ELF-1 (cell line): Measurements from ENCODE around the gene HSFX2.
"Not testable (repeated sequence)": the region's sequence is repeated elsewhere in the genome, so short reads cannot be mapped to it uniquely, and the experiment has no call there.

Source experiments
- DNase-seq: peaks from one replicate; pipeline ENCODE4 v3.0.0-alpha.2; 2016; ENCODE audit warnings: low read depth, low spot score

The HSFX2 gene, protein sequence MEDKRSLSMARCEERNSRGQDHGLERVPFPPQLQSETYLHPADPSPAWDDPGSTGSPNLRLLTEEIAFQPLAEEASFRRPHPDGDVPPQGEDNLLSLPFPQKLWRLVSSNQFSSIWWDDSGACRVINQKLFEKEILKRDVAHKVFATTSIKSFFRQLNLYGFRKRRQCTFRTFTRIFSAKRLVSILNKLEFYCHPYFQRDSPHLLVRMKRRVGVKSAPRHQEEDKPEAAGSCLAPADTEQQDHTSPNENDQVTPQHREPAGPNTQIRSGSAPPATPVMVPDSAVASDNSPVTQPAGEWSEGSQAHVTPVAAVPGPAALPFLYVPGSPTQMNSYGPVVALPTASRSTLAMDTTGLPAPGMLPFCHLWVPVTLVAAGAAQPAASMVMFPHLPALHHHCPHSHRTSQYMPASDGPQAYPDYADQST

DNA sequence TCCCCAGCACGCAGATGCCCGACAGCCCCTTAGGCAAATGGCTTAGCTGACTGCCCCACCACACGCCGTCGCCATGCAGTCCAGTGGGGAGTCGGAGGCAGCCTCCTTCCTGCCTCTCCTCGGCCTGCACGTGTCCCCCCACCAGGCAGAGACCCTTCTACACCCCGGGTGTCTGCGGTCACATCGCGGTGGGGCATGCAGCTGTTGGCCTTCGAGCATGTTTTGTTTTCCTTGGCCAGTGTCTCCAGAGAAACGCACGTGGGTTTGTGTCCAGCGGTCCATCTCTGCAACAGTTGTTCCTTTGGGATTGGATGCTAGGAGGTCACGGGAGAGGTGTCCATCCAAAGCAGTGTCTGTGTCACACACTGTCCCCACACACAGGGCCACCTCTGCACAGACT, at the start of gene HSFX2:
TSS of gene HSFX2 (minus strand) at position 101 of the 400 bp plus-strand sequence. CDS start 614 bp downstream, outside the sequence.
- DNase-seq: not testable (repeated sequence)

DNA sequence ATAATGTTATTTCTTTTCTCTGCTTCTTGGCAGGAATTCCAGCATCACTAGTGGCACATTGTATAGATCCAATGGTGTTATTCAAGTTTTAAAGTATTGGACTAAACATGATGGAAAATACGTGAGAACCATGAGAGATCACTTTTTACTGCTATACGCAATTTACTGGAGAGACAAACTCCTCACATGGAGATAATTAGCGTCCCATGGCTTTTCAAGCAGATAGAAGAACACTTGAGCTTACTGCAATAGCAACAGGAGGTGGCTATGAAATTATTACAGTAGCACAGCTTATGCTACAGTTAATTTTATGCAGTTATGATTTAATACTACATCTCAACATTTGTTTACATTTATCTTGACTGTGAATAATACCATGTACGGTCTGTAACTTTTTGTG, 48.4 kb upstream of the HSFX2 start:
- no peak for DNase-seq

DNA sequence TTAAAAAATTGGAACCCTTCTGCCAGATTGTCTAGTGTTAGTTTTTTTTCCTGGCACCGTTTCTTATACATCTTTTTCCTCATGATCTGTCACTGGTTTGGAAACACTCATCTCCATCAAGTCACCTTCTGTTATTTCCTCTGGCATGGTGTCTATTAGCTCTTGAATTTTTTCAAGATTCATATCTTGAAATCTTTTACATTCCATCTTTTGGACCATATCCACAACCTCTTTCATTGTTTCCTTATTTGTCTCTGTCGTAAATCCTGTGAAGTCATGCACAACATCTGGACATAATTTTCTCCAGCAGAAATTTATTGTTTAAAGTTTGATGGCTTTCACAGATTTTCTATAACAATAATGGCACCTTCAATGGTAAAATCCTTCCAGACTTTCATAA, 46.7 kb upstream of the HSFX2 start:
- no peak for DNase-seq

DNA sequence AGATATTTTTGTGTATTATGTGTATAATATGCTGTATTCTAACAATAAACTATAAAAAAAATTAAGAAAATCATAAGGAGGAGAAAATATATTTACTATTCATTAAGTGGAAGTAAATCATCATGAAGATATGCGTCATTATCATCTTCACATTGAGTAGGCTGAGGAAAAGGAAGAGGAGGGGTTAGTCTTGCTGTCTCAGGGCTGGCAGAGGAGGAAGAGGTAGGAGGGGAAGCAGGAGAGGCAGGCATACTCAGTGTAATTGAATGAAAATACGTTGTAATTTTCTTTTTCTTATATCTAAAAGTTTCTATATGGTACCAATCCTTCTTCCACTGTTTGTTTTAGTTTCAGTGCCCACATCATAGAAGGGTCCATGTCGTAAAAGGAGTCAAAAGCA, 46.3 kb upstream of the HSFX2 start:
- no peak for DNase-seq

DNA sequence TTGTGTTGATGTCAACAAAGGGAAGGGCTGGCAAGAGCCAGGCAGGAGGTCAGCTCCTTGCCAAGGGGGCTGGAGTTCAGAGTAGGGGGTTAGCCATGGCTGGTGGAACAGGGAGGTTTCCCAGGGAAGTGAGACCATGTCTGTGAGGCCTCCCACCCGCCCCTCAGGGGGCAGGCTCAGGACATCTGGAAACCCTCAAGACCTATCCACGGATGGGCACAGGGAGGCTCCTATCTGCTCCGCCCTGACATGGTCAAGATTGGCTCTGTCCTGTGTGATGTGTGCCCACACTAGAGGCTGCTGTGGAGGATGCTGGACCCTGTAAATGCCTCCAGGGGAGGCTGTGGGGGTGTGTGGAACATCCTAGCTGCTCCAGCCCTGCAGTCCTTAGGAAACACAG, 44.5 kb upstream of the HSFX2 start:
- no peak for DNase-seq

DNA sequence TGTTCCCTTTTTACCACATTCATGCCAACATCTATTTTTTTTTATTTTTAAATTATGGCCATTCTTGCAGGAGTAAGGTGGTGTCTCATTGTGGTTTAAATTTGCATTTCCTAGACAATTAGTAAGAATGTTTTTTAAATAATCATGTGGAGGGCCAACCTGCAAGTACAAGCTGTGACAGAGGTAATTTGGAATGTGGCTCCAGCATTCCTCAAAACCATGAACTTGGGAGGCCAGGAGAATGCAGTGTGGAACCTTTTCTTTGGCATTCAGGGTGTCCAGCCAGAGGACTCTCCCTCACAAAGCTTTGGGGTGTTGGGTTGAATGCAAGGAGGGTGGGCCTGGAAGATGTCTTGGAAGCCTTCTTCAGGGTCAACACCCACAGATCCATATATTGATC, 43.7 kb upstream of the HSFX2 start:
- DNase-seq: no peak

DNA sequence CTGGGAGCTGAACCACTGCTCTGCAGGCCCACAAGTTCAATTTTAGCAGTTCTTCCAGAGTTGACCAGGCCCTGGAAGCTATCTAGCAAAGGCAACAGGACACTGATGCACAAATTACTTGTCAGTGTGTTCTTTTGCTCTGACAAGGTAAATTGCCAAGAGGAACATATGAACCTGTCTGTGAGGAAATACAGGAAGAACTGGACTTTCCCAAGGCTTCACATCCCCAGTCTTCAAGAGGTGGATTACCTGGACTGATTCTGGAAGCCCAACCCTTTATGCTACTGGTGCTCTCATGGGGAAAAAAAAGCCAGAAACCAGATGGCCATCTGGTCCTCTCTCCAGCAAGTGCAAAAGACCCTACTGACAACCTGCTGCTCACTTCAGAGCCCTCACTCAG, 38.4 kb upstream of the HSFX2 start:
- DNase-seq: no peak

DNA sequence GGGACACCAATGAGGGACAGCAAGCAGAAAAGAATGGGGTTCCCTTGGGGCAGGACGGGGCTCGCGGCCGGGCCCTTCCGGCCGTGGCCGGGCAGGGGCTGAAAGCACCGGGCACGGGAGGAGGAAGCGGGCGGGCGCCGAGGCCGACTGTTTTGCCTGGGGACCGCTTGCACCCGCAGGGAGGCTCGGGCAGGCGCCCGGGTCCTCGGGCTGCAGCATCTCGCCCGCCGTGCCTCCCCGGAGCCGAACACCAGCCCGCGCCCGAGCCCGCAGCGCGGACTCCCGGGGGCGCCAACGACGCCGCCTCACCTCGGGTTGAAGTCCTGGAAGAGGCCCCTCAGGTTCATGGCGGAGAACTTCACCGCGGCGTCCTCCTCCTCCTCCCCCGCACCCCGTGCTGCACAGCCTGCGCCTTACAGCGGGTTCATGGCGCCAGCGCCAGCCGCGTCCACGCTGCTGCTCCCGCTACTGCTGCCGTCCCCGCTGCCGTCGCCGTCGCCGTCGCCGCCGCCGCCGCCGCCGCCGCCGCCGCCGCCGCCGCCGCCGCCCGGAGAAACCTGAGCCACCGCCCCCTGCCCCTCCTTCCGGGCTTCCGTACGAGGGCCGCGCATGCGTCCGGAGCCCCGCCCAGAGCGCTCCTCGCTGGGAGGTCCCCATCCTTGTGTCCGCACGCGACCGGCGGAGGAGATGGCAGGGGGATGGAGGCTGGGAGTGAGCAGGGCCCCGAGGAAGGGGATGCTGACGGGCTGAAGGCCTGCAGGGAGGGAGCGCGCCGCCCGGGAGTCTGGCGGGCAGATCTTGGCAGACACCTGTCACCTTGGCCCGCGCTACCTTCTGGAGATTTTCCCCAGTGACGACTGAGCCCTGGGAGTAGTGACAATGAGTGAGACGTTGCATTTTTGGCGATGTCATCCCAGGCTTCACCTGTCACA, 36.4 kb upstream of the HSFX2 start, which contains the start of gene TMEM185A:
TSS of gene TMEM185A (minus strand) at position 559 of the 932 bp plus-strand sequence. CDS start at position 347, 212 bp downstream.
- DNase-seq: peak; percentile 85

DNA sequence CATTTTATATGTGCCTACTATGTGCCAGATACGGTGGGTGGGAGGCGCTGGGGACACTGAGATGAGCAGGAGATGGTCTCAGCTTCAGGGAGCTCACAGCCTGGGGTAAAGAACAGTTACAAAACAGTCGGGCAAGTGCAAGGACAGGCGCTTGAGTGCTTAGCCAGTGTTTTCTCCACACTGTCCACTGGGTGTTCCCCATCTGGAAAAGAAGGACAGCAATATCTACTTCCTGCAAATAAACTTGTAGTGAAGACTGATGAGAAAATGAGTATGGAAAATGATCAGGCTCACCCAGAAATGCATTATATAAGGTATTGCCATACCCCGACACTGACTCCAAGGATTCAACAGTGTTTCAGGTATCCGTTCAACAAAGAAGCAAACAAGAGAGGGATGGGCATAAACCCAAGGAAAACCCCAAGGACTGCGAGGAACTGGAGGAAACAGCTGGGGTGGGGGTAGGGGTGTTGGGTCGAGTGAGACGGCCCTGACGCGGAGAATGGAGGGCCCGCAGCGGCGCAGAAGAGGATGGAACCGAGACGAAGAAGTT, 35.6 kb upstream of the HSFX2 start:
- peak; percentile 23 for DNase-seq

DNA sequence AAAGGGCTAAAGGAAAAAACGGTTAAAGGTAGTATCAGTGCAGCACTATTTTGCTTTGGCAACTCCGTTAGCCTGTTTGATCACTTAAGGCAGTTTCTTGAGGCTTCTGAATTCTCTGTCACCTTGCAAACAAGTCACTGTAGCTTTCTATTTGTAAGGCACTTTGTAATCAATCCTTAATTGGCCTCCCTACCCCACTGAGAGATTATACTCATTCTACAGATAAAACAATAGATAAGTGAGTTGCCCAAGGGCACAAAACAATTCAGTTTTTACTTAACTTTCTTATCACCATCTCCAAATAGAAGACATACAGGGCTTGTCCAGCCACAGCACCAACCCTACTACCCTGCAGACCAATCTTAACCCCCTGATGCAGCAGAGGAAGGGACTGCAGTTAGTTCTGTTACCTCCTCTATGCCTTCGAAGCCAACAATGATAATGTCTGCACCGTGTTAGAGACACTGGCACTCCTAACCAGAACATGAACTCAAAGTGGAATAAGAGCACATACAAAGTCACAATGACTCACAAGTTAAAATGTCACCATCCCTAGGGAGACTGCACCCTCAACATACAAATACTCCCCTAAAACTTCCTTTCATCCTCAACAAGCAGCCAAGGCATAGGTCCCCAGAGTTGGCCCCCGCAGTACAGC, 34.7 kb upstream of the HSFX2 start:
- DNase-seq: no peak

DNA sequence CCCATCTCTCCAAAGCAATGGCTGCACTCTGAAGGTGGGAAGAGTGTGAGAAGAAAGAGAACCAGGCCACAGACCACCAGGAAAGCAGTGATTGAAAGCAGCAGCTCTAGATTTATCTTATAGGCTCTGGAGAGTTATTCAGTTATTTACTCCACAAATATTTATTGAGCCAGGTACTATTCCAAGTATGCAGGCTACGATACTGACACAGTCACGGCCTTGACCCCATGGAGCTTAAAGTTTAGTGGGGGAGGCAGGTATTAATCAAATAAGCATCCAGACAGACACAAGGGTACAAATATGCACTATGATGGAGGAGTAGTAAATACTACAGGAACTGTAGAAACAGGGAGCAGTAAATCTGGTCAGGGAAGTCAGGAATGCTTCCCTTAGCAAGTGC, 33.7 kb upstream of the HSFX2 start:
- no peak for DNase-seq

DNA sequence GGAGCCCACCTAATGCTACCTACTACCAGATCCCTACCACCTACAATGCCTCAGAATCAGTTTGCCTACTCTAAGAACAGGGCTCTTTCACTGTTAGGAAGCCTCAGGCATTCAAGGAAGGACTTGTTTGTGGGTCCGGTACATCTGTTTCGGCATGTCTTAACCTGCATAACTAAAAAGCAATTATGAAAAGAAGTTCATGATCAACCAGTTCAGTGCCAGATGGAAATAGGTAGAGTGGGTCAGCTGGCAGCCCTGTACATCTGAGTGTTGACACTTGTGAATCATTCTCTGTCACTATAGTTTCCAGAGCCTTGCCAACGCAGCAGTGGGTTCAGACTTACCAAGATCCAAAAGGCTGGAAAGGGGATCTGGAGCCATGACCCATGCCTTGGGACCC, 33.2 kb upstream of the HSFX2 start:
- DNase-seq: no peak

DNA sequence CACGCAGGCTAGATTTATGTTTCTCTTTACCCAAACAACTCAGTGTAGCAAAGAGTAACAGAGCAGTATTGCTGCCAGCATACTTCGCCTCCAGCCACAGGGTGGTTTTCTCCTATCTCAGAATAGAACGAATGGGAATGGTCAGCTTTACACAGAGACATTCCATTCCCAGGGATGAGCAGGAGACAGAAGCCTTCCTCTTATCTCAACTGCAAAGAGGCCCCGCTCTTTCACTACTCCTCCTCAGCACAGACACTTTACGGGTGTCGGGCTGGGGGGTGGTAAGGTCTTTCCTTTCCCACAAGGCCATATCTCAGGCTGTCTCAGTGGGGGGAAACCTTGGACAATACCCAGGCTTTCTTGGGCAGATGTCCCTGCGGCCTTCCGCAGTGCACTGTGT, 31.7 kb upstream of the HSFX2 start:
- peak; percentile 73 for DNase-seq

DNA sequence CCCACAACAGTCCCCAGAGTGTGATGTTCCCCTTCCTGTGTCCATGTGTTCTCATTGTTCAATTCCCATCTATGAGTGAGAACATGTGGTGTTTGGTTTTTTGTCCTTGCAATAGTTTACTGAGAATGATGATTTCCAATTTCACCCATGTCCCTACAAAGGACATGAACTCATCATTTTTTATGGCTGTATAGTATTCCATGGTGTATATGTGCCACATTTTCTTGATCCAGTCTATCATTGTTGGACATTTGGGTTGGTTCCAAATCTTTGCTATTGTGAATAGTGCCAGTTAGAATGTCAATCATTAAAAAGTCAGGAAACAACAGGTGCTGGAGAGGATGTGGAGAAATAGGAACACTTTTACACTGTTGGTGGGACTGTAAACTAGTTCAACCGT, 24.5 kb upstream of the HSFX2 start:
- DNase-seq: not testable (repeated sequence)

DNA sequence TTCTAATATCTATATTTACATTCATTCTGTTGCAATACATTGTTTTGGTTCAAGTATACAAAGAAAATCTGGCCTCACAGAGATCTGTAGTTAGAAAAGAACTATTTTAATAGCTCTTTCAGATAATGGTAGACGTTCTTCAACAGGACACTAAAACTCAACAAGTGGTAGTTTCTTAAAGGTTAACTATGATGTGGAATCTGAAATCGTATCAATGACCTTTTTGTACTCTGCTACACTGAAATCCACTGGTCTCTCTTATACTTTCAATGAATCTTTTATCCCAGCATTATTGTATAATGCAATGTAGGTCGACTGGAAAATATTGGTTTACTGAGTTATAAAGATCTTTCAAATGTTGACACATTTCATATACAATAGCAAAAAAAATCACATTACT, 23.8 kb upstream of the HSFX2 start:
- DNase-seq: no peak

DNA sequence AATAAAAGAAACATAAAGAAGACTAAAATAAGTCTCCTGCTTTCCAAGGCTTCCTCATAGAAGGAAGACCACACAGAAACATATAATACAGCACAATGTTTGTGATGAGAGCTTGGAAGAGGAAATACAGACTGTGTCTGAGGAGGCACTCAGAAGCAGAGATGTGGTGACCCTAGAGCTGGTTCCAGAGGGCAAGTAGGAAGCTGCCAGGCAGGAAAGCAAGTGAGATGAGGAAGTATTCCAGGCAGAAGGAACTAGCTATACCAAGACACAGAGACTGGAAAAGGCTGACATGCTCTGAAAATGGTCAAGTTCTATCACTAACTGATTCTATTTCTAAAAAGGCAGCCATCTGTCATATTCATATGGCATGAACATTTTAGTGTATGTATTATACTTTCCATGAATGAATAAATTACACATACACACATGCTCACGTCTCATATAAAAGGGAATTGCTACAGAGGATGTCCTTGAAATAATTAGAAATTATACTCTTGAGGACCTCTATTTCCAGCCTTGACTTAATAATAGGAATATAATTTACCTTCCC, 16.6 kb upstream of the HSFX2 start:
- DNase-seq: no peak

DNA sequence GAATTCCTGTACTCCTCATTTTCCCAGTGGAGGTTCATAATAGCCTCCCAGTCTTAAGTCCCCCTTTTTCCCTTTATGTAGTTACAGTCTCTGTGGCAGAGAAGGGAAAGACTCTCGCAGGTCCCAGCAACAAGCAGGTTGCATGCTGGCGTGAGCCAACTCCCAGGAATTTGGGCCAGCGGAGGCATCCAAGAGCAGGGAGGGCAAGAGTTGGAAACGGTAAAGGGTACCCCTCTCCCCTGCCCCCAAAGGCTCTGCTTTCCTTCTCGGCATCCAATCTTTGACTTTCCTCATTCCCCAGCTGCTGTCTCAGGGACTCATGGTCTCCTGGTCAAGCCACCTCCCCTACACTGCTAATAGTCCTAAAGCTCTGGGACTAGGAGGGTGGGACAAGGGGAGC, 15.4 kb upstream of the HSFX2 start:
- DNase-seq: no peak

DNA sequence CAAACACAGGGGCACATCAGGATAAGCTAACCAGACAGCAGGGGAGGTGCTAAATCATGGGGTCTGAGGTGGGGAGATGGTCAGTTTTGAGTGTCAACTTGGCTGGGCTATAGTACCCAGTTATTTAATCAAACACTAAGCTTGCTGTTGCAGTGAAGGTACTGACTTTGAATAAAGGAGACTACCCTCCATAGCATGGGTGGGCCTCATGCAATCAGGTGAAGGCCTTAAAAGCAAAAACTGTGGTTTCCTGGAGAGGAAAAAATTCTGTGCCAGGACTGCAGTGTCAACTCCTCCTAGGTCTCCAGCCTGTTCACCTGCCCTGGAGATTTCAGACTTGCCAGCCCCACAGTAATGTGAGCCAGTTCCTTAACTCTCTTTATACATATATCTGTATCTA, 12.6 kb upstream of the HSFX2 start:
- no peak for DNase-seq

DNA sequence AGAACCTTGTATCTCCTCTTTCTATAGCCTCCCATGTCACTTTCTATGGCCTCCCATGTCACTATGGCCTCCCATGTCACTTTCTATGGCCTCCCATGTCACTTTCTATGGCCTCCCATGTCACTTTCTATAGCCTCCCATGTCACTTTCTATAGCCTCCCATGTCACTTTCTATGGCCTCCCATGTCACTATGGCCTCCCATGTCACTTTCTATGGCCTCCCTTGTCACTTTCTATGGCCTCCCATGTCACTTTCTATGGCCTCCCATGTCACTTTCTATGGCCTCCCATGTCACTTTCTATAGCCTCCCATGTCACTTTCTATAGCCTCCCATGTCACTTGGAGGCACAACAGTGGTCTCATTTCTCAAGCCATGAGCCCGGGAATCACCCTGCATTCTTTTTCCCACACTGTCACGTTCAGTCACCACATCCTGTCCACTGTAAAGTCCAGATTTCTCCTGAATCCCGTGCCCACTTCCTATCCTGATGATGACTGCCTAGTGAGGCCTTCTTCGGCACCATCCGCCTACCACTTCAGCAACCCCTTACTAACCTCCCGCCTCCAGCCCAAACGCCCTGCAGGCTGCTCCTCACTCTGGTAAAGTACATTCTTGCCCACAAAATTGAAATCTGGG, 10.3 kb upstream of the HSFX2 start:
- DNase-seq: not testable (repeated sequence)

DNA sequence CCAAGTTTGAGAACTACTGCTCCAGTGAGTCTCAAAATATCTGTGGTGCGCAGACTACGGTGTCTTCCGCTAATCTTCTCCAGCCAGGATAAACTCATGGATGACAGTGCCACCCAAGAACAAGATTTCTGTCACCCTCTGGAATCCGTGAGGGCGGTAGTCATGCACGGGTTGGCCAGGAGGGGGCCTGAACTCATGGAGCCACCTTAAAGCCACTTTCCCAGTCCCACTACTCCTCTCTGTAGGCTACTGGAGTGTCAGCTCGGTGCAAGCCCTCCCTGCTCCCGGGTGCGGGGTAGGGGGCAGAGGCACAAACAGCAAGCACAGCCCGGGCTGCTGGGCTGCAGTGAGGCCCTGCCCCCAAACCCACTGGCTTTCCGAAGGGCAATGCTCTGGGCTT, 3.5 kb upstream of the HSFX2 start:
- DNase-seq: not testable (repeated sequence)

DNA sequence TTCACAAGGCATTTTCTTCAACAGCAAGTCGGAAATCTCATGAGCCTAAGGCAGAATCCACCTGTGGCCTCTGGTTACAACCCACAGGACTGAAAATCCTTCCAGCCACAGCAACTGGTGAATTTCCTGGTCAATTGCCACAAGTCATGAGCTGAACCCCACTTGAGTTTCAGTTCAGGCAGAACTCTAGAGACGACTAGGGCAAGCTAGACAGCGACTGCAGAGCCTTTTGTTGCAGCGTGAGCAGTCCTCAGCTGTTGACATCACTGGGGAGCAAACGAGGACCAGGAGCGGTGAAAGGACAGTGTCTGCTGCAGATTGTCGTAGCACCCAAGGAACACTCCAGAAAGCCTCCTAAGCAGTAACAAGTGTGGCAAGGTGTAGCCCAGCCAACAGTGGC, 829 bp upstream of the HSFX2 start:
- DNase-seq: not testable (repeated sequence)
